GM18519 (cell line): ENCODE results near the gene ARHGAP26.

ENCODE experiments used
- ATAC-seq: cut with Tn5 transposase; IDR thresholded peaks from one replicate; pipeline ENCODE4 v1.9.1; 2021; ENCODE audit warnings: mild to moderate bottlenecking, moderate library complexity; ENCODE audit not compliant: unreplicated experiment, low FRiP score

ARHGAP26 gene

GRCh38 chr5:143024228-143024920, 254.2 kb downstream of the ARHGAP26 start:
- no peak for ATAC-seq

GRCh38 chr5:143025376-143025775, 255.2 kb downstream of the ARHGAP26 start:
- no peak for ATAC-seq

DNA sequence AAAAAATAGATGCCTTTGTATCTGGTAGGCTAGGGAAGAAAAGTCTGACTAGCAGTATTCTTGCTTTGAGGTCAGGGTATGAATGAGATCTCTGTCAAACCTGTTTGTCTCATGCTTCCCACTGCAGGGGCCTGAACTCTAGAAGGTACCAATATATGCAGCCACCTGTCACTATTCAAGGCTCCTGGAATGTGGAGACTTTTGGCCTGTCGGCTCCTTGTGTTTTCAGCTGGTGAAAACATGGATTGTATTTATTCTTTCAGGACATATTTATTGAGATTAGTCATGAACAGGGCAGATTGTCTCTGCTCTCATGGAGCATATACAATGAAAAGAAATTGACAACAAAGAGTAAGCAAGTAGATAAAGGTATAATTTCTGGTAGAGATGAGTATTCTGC, 255.8 kb downstream of the ARHGAP26 start:
- ATAC-seq, result no peak

- no peak for ATAC-seq
Observed at GRCh38 chr5:143026380-143026779, 256.2 kb downstream of the ARHGAP26 start.

DNA sequence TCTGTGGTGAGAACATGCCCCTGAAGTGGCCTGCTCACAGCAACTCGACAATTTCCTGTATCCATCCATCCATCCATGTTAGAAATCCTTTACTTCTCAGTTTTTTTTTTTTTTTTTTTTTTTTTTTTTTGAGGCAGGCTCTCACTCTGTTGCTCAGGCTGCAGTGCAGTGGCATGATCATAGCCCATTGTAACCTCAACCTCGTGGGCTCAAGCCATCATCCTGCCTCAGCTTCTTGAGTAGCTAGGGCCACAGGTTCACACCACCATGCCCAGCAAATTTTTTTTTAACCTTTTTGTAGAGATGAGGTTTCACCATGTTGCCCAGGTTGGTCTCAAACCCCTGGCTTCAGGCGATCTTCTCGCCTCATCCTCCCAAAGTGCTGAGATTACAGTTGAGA, 259.1 kb downstream of the ARHGAP26 start:
- no peak for ATAC-seq

DNA sequence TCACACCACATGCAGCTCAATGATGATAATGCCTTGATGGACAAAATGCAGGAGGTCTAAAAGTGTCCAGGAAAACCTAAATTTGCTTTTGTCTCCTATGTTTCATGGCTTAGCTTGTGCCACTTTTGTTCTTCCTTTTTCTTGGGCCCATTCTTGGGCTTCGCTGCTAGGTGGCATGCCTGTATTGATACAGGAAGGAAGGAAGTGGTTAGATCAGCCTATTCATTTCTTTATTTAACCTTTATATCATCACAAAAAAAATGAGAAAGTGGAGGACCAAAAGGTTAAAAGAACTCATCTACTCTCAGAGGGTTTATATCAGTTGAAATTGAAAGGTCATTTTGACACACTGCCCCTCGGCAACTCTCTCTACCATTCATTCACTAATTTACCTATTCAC, 260.2 kb downstream of the ARHGAP26 start:
- no peak for ATAC-seq

GRCh38 chr5:143031781-143032580, 261.8 kb downstream of the ARHGAP26 start:
- ATAC-seq, result no peak

DNA sequence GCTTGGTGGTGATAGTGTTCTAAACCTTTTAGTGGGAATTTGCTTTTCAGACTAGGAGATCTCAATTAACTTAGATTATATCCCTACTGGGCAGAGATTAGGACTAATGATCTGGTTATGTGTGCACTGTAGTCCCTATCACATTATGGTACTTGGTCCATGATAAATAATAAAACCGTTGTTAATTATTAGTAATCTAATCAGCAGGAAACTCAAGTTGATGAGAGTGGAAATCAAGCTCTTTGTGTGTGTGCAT, 262.3 kb downstream of the ARHGAP26 start:
- no peak for ATAC-seq

GRCh38 chr5:143033535-143034250, 263.5 kb downstream of the ARHGAP26 start:
- no peak for ATAC-seq

DNA sequence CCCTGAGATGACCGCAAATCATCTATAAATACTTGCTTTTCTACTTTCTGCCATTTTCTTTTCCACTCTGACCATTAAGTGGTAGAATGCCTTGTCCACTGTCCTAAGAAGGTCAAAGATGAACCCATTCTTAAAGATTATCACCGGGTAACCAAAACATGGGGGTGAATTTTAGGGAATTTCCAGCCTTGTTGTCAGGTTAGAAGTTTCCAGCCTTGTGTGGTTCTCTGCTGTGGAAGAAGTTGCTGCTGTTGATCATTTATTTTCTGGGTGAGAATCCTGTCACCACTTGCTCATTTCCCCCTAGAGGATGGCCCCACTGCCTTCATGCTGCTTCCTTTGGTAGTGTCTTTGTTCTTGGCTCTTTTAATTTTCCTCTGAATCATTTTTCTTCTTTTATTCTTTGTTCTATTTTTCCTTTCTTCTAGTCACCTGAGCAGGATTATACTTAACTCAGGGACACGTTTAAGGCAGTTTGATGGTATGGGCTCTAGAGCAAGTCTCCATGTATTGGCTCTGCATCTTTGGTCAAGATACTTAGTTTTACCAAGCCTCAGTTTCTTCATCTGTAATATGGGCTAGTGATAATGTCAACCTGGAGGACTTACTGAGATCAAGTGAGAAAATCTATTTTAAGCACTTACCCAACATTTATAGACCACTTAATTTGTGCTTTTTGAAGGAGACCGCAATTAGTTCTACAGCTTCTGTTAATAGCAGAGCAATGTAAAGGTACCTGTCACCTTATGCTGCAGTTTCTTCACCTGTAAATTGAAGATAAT, 266.2 kb downstream of the ARHGAP26 start:
- ATAC-seq, result no peak

- no peak for ATAC-seq
Observed at GRCh38 chr5:143037071-143037470, 266.9 kb downstream of the ARHGAP26 start.

- ATAC-seq, result no peak
Observed at GRCh38 chr5:143037708-143038107, 267.5 kb downstream of the ARHGAP26 start.

DNA sequence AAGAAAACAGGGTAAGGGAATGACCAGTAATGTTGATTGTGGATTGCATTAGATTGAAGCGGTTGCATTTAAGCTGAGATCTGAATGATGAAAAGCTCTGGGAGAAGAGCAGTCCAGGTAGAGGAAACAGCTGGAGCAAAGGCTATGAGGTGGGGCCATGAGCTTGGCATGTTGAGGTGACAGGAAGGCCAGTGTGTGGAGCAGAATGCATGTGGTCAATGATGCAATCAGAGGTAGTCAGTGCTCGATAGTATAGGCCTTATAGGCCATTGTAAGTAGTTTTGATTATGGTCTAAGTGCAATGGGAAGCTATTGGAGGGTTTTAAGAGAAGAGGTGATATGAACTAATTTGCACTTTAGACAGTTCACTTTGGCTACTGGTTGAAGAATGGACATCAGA, 270.4 kb downstream of the ARHGAP26 start:
- ATAC-seq, result no peak

DNA sequence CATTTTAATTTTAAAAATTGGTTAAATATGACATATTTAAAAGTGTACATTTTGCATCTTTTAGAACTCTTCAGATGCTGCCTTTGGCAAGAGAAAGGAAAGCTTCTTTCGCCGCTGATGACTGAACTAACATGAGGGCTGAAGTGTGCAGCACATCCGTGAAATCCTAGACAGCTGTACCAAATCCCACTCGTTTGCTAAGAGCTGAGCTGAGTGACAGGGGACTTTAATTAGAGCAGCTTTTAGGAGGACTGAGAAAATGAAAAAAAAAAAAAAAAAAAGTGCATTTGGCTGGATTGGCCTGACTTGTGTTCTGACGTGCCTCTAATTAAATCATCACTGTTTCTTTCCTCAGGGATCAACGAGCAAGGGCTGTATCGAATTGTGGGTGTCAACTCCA, 271.3 kb downstream of the ARHGAP26 start:
- ATAC-seq, result no peak

- ATAC-seq, result no peak
Observed at GRCh38 chr5:143041972-143042770, 272.0 kb downstream of the ARHGAP26 start.

DNA sequence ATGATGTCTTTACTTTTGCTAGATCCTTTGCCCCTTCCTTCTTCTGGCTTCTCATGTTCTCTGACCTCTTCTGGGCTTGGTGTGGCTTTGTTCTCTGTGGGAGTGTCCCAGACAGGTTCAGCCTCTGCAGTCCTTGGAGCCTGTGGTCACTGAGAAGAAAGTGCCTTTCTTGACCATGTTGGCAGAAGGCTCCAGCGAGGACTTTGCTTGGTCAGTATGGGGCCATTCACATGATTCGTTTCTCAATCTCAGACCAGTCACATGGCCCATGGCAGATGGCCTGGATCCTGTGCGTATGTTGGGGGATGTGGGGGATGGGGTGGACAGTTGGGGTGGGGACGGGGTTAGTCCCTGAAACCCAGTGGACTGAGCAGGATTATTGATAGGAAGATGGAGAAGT, 274.1 kb downstream of the ARHGAP26 start:
- no peak for ATAC-seq

DNA sequence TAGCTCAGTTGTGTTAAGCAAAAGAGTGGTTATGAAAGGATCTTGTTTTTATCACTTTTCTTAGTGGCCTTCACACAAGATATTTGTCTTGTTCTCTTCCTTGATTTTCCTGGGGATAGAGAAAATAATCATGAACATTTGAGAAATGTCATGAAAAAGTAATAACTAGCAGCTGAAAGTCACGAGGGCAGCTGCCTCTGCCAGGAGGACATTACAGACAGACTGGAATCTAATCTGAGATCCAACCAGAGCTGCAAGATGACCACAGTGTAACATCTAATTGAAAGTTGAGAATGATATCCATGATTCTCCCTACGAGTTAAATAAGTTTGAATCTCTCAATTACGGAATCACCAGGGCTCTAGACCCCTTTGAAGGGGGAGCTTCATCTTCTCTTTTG, 274.9 kb downstream of the ARHGAP26 start:
- no peak for ATAC-seq

DNA sequence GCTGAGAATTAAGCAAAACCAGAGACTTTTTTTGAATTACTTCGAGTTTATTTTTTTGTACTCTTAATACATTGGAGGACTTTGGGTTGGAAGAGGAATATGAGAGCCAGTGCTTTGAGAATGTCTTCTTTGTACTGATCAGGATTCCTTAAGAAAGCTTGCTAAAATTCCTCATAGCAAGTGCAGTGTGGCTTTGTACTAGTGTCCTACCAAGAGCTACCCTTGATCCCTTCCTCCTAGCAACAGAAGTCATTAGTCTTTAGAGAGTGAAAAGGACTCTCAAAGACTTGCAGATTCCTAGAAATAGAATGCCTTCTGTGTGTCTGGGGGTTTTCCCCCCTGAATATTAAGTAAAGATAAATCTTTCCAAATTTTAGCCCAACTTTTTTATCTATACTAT, 276.1 kb downstream of the ARHGAP26 start:
- no peak for ATAC-seq

GRCh38 chr5:143047091-143047490, 276.9 kb downstream of the ARHGAP26 start:
- ATAC-seq, result no peak

DNA sequence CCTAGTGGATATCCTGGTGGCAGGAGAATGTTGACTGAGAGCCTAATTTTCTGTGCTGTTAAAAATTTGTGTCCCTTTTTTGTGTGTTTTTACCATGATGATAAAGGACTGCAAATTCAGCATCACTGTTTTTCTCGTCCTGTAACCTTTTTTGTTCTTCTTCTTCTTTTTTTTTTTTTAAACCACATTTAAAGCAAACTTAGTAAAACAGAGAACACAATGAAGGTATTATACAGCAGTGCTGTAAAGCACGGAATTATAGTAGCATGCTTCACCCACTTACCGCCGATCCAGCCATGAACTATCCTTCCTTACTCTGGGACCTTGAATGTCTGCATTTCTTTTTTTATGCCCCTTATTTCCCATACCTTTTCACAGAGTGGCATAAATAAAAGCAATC, 280.0 kb downstream of the ARHGAP26 start:
- ATAC-seq, result no peak
